ENCODE results near the gene CD37. TPM values are rescaled to one million over a fixed set of nuclear protein-coding genes. Genes with fewer than 3 reads are reported as not detected.

The CD37 gene
- total and polyA plus RNA-seq, 2 of the 4 experiments (the other 2 are of a cell fraction) = not detected

- H3K9me1 ChIP-seq (ENCODE audit: insufficient read depth, low read length) = 0 out of 2 replicates have a peak, but pooled peaks cover 3% of the 10 kb centered on the region
- ChIA-PET POLR2A (ENCODE audit: unreplicated experiment) (no interaction called here), CTCF (no interaction called here)
- no peak overlapping the region for H4K8ac ChIP-seq (ENCODE audit: low read depth in 2 of 2, low read length in 2 of 2)
- no peak overlapping the region for H2BK120ac ChIP-seq (ENCODE audit: low read depth, low read length)
- ATAC-seq (ENCODE audit: low read depth) (peak; percentile 28), DNase-seq (no peak)
- H3K4me2 ChIP-seq (ENCODE audit: low read depth, low read length) = no peak overlapping the region
- no TSS peak for BruUV-seq (replicated peaks)
- no peak overlapping the region for H4K5ac ChIP-seq (ENCODE audit: low read depth, low read length)
- H3K4me3 ChIP-seq (ENCODE audit: insufficient read depth, low read depth, low read length) = no peak overlapping the region
- no peak overlapping the region for H4K91ac ChIP-seq (ENCODE audit: insufficient read depth, low read depth, low read length)
- H3K79me1 ChIP-seq (ENCODE audit: low read depth in 1 of 2, low read length in 2 of 2) = peaks cover 0 to 2% of the 10 kb centered on the region in 2 experiments; a peak in 1 of 4 replicates
- no peak overlapping the region for H2AK5ac ChIP-seq (ENCODE audit: low read depth, low read length)
- no peak overlapping the region for H2BK20ac ChIP-seq (ENCODE audit: low read depth, low read length)
- no peaks in the 10 kb centered on the region for H3K4me1 ChIP-seq (ENCODE audit: control insufficient read depth, insufficient read depth, low read length)
- no peak for TF ChIP-seq SMC3 (IDR thresholded peaks at IDR 0.05; ENCODE audit: low read depth, low read length)
- no peak for TF ChIP-seq RAD21 (IDR thresholded peaks at IDR 0.05; ENCODE audit: low read length)
- TF ChIP-seq ELK1 (IDR thresholded peaks at IDR 0.05; ENCODE audit: borderline replicate concordance, low read depth, low read length) = no peak
- H3K36me3 ChIP-seq (ENCODE audit: control insufficient read depth, insufficient read depth, low read length) = peaks cover 39% of the 10 kb centered on the region
- in situ Hi-C loops (cut with MboI; ENCODE audit: low sequenced_read_pairs) (no loop called here), intact Hi-C loops (cut with micrococcal nuclease) (no loop called here), dilution Hi-C loops (cut with HindIII; ENCODE audit: low sequenced_read_pairs, unreplicated experiment) (no loop called here)
- no peaks in the 10 kb centered on the region for H3K27me3 ChIP-seq (ENCODE audit: control insufficient read depth, insufficient read depth, low read length)
- H3K27ac ChIP-seq (ENCODE audit: insufficient read depth, low read length) = no peak overlapping the region
- no peak overlapping the region for H2BK5ac ChIP-seq (ENCODE audit: low read depth, low read length, poor library complexity, severe bottlenecking)
- 50% methylated on average over 8 of the region's 30 CpGs; no CpG with 5 or more reads in 1 of the 2 experiments for WGBS, 2 experiments (ENCODE audit: extremely low coverage in 2 of 2, insufficient read length in 1 of 2)
- no peak overlapping the region for H3K56ac ChIP-seq (ENCODE audit: extremely low read depth, insufficient read depth, low read length)
- H2BK15ac ChIP-seq (ENCODE audit: low read depth, low read length) = no peak overlapping the region
- H4K20me1 ChIP-seq (ENCODE audit: insufficient read depth, low read length) = no peaks in the 10 kb centered on the region; the same call in 1 of the 2 replicates
- no peak overlapping the region for H3K18ac ChIP-seq (ENCODE audit: low read depth, low read length)
- no peak overlapping the region for H3K23ac ChIP-seq (ENCODE audit: low read depth, low read length)
- H2AK9ac ChIP-seq (replicated peaks; ENCODE audit: low read depth, low read length, poor library complexity) = peak overlapping the region; percentile 65
- H3K9ac ChIP-seq (ENCODE audit: low read depth, low read length) = no peak overlapping the region
- no peaks in the 10 kb centered on the region for H3K9me3 ChIP-seq (ENCODE audit: control insufficient read depth, insufficient read depth, low read length)
- H2AFZ ChIP-seq (replicated peaks; ENCODE audit: low read length, poor library complexity) = peak overlapping the region; percentile 67
- H3K4ac ChIP-seq (ENCODE audit: low read depth, low read length) = no peak overlapping the region
- no peak overlapping the region for H3K14ac ChIP-seq (replicated peaks; ENCODE audit: low read depth, low read length)
These were observed 3.6 kb downstream of the CD37 start for GRCh38 chr19:49338691-49339300.
